NOMO-1 treated with DMSO at 0.1 percent for 48 hours (cell line): ENCODE data around the gene ZCCHC7.
A peak's percentile ranks its signal among the peaks of the same experiment; 100 is the strongest.

Experiments
- DNase-seq: peaks from one replicate; lab custom pipeline; 2025; ENCODE audit not compliant: unreplicated experiment; lab: John Stamatoyannopoulos, UW

Gene ZCCHC7

DNA sequence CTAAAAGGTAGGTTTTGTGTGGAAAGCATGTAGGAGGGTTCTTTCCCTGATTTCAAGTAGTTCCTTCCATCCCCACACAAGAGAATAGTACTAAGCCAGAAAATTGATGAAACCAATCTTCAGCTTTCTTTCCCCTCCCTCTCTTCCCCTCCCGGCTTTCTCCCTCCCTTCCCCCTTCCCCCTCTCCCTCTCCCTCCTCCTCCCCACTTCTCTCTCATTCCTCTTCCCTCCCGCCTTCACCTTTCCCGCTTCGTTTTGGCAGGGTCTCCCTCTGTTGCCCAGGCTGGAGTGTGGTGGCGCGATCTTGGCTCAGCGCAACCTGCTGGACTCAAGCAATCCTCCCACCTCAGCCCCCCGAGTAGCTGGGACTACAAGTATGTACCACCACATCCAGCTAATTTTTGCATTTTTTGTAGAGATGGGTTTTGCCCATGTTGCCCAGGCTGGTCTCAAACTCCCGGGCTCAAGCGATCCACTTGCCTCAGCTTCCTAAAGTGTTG lies 85.8 kb downstream of the ZCCHC7 start:
- DNase-seq = no peak

DNA sequence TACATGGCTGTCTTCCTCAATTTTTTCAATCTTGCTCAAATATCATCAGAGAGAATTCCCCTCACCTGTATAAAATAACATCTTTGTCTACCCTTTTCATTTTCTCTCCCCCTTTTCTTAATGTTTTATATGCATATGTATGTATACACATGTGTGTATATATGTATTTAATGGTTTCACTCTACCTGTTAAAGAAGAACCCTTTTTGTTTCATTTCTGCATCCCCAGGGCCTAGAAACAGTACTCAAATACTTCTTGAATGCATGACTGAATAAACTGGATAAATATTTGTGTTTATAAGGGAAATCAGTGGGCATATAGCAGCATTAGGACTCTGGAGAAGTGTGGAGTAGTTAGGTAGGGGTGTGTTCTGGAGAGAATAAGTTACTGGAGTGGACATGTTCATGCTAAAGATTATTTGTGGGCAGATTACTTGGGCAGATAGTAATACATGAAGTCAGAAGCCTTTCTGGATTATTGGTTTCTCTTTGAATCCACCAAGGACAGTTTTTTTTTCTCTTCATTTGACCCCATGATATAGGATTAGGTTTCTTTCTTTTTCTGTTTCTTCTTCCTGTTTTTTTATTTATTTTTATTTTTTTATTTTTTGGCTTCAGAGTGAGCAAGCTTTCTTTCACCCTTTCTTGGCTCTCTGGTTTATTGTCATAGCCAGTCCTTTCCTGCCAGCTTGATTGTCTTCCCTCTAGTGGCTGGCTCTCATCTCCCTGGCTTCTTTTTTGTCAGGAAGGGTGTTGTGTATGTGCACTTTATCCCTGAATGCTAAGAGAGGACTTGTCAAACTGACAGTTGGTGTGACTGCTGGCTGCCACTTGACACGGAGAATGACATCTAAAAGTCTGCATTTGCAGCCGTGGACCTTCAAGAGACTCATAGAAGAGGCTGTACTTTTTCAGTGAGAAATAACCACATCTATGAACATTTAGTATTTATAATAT lies 89.3 kb downstream of the ZCCHC7 start:
- no peak for DNase-seq

DNA sequence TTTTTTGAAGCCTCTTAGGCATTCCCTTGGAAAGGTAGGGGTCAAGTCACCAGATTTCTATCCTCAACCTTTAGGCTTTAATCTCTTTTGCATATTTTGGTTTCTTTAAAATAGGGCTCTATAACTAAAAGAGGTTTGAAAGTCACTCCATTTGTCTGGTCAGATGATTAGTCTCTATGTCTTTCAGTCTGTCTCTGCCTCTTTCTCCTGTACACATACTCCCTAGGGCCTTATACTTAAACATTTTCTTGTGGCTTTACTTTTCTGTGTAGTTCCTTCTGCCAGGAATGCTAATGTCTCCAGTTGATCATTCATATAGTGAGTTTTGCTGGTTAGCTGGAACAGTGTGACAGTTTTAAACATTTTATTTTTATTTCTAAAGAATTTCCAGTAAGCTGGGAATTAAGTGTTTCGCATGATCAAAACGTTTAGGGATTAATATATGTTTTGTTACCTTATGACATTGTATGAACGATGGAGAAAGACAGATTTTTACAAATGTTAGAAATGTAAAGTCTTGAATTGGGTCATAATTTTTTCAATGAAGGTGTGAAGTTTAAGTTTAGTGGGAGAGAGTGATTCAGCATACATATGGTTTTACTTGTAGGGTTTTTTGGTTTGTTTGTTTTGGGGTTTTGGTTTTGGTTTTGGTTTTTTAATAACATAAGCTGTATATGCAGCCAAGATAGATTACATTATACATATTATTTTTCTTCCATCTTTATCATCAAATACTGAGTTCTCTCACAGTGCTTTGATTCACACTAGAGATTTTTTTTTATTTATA lies 90.6 kb downstream of the ZCCHC7 start:
- no peak for DNase-seq

DNA sequence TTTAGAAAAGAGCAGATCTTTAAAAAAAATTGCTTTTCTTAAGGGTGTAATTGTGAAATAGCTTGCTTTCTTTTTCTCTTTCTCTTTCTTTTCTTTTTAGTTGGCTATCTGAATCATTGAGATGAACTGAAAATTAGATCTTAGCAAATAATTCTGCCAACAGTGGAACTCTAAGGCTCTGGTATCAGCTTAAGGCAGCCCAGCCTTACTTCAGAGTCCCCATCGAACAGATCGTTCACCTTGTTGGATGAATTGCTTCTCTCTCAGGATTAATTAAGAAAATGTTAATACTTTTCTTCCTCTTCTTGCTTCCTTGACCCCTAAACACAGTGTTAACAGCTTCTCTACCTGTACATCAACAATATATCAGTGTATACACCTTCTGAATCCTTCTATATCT lies 92.1 kb downstream of the ZCCHC7 start:
- DNase-seq = no peak

DNA sequence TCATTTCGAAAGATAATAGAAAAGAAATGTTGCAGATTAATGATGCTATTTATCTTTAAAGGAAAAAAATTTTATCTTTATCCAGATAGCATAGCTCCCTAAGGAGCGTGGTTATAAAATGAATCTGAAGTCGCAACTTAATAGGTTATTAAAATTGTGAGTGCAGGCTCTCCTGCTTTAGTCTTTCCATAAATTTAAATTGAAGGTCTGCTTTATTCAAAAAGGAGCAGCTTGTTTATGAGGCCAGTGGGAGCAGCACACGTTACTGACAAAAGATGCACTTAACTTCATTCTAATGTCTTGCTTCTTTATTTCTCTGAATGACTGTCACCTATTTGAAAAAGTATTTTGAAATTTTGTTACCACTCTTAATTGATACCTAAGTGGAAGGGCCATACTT lies 95.0 kb downstream of the ZCCHC7 start:
- no peak for DNase-seq

DNA sequence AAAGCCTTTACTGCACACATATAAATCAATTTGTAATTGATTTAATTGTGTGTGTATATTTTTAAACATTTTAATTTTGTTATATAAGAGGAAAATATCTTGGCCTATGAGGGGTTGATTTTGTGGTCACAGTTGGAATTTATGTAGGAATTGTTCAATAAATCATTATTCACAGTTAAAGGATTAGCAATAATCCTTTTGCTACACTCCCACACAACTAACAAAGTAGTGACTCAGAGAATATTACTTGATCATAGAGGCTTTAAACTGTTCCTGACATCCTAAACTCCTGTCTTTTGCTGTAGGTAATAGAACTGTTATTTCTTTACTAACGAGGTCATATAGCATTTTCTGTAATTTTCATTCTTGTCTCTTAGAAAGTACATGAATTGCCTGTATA lies 95.5 kb downstream of the ZCCHC7 start:
- DNase-seq = no peak

DNA sequence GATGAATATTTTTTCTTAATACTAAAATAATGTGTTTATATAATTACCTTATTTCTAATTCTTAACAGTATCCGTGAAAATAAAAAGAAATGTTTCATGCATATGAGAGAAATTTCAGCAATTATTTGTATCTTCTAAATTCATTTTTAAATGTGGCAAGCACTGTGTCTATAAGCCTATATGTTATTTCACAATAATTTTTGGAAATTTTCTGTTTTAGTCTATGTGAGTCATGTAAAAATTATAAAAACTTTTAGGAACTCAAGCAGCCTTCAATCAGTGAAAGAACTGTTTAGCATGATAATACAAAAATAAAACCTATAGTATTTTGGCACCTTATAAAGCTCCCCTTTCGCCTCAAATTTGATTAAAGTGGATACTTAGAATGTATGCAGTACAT lies 96.8 kb downstream of the ZCCHC7 start:
- DNase-seq = no peak

DNA sequence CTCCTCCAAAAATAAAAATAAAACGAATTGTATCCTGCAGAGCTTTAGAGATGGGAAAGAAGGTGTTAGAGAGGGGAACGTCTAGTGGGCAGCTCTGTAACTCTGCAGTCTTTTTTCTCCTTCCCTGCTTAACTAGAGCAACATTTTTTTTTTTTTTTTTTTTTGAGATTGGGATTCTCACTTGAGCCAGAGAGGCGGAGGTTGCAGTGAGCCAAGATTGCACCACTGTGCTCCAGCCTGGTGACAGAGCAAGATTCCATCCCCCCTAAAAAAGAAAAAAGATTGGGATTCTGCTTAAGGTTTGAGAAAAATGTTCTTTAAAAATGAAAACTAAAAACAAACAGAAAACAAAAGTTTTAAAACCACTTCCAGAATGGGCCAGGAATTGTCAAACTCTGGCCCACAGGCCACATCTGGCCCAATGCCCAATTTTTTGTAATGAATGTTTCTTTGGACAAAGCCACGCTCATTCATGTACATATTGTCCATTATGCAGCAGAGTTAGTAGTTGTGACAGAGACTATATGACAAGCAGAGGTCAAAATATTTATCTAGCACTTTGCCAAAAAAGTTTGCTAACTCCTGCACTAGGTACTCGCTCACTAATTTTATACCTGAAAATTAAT lies 98.5 kb downstream of the ZCCHC7 start:
- no peak for DNase-seq

DNA sequence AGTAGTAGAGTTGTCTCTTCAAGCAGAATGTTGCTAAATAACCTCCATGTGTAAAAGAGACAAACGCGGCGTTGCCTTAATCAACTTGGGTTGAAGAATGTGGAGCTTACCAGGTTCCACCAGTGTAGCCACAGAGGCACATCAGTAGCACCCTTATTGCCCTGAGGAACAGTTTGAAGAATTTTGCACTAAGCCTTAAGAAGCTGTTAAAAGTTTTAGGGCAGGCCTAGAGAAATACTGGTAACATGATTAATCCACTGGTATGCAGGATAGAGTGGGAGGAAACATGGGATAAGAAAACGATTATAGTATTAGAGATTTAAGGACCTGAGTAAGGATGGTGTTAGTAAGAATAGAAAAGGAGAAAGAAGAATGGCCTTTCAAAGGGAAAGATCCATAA lies 100.6 kb downstream of the ZCCHC7 start:
- no peak for DNase-seq

DNA sequence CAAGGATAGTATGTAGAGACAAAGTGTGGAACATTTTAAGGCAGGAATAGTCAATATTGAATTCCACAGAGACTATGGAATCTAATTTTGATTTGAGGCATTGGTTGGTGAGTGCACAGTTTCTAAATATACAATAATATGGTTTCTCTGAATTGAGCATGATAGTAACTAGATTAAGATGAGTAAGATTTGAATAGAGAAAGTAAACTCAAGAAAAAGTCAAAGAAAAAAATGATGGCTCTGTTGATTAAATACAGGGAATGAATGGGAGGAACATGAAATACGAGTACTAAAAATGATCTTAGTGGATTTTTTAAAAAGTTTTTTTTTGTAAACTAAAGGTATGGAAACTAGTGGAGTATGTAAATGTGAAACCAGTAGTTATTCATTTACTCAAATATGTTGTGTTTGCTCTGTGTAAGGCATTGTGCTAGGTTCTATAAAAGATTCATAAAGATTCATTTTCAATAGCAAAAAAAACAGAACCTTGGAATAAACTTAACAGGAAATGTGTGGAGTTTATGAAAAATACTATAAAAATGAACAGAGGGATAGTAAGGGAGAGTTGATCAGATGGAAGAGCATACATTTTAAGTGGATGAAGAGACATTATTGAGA lies 101.2 kb downstream of the ZCCHC7 start:
- no peak for DNase-seq

DNA sequence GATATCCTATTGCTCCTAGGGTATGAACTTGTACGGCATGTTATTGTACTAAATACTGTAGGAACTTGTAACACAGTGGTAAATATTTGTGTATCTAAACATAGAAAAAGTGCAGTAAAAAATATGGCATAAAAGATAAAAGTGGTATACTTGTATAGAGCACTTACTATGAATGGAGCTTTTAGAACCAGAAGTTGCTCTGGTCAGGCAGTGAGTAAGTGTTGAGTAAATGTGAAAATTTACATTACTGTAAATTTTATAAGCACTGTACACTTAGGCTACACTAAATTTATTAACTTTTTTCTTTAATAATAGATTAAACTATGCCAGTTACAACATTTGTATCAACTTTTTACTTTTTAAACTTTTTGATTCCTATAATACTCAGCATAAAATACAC lies 109.1 kb downstream of the ZCCHC7 start:
- DNase-seq = no peak

DNA sequence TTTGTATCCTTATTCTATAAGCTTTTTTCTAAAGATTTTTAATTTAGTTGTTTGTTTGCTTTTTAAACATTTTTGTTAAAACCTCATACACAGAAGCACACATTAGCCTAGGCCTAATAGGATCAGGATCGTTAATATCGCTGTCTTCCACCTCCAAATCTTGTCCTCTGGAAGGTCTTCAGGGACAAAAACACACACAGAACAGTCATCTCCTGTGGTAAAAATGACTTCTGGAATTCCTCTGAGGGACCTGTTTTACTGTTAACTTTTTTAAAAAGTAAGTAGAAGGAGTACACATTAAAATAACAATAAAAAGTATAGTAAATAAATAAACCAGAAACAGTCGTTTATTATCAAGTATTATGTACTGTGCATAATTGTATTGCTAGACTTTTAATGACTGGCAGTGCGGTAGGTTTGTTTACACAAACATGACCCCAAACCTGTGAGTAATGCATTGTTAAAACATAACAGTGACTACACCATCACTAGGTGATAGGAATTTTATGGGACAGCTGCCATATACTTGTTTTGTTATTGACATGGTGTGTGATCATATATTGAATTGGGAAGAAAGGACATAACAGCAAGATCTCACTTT lies 109.6 kb downstream of the ZCCHC7 start:
- DNase-seq = no peak

DNA sequence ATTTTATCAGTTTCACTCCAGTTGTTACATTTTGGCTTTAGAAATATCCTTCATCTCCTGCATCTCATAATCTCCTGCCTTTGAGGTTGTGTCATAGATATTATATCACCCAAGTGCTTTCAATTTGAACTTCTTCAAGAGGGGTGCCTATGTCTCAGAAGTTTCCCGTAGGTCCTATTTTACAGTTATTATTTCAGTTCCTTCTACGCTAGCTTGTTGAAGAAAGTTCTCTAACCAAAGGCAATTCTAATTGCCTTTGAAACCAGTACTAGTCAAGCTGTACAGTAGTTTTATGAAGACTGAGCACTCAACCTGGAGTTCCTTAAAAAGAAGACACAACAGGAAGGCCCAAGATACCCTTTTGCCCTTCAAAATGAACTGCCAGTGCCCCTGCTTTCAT lies 116.4 kb downstream of the ZCCHC7 start:
- no peak for DNase-seq

DNA sequence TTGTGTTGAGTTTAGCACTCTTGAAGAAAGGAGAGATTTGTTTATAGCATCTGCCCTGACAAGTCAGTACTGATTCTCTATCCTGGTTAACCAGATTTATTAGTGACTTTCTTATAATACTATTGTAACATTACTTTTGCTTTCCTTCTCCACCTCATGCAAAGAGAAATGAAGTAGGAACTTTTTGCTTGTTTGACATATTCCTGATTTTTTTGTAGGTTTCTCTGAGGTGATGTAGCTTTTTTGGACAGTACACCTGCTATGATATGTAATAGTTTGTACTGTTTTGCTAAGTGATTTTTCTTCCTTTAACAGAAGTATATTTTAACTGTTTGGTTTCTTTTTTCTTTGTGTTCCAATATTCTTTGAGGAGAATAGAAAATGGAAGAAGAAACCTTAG lies 117.7 kb downstream of the ZCCHC7 start:
- DNase-seq = no peak

DNA sequence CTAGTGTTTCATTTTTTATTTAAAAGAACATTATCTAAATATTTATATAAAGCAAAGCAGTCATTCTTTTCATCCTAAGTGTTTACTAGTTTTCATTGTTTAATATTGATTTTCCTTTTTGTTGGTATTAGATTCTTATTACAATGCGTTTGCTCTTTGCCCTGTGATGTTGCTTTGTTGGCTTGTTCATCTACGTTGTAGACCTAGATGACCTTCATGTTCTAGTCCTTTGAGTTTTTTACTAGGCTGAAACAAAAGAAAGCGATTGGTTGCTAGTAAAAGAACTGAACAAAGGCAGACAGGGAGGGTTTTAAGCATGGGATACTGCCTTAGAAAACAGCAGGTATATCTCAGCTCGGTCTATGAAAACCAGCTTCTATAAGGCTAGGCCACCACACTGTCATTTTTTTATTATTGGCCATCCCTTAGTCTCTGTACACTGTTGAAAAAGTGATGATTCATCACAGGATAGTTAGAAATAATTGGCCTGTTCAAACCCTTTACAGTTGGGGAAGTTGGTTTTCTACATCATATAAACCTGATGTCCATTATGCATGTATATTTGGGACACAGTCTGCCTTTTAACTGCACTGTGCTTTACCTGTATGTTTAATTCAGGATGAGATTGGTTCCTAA lies 119.0 kb downstream of the ZCCHC7 start:
- DNase-seq = peak; percentile 49

DNA sequence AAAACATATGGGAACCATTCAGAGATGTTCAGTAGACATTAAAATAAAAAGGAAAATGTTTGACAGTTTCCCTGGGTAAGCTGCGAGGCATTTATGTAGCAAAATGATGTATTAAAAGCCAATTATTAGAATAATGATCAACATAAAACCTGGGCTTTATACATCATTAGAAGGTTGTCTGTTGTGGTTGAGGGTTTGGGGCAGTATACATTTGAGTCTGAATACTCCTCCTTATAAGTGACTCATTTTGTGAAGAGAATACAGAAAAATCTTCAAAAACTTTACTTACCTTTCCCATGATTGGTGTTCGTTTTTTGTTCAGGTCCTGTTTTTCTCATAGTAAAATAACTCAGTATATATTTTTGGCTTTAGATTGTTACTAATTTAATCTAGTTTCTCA lies 119.5 kb downstream of the ZCCHC7 start:
- no peak for DNase-seq

DNA sequence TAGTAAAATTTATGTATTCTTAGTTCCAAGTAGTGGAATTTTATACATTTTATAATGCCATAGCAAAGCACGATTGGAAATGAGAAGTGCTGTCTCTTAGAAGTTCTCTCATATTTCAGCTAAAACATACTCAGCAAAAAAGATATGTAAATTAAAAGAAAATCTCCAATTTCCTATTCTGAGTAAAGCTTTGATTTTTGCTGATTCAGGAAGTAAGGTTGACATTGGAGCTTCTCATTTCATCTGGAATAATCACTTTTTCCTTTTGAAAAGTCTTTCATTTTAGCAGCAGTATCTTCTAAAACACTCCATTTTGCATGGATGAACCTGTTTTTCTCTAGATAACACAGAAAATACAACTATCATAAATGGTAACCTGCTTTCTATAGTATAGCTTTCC lies 121.0 kb downstream of the ZCCHC7 start:
- no peak for DNase-seq

DNA sequence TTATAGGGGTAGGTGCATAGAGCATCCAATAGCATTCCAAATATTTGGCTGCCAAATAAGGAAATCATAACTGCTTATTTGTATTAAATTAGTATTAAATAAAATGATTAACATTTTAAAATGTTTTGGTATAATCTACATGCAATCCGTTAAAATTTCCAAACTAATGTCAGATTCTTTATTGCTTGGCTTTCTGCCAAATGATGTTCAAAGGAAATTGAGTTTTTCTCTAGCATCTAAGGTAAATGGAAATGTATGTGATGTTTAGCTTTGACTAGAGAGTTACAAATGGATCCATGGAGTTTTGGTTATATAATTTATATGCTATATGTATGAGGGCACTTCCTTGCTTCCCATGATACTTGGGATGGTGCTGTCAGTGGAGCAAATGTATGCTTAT lies 121.7 kb downstream of the ZCCHC7 start:
- DNase-seq = no peak

DNA sequence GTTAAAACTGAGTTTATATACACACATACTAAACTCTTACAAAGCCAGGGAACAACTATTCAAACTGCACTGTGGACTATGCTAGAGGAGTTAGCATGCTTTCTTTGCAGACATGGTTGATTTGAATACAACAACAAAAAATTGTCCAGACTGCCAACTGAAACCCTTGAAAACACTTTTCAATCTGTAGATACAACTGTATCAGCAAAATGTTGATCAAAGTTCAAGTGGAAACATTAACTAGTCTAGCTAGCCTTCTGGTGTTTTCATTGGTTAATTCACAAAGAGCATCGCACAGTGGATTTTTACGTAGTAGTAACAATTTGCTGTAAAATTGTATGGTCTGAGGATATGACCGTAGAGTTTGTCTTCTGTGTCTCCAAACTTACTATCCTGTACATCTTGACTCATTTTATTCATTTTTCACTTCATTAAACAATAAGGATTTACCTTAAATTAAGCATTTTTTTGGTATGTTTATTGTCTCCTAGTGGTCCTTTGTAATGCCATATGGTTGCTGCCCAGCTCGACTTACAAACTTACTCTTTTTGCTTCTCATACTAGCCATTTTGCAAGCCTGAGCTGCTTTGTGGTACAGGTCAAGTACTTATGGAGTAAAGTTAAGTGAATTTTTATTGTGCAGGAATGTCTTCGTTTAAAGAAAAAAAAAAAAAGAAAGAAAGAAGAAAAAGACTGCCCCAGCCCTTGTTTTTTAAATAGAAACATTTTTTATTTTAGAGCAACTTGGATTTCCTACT lies 123.4 kb downstream of the ZCCHC7 start:
- DNase-seq = no peak

DNA sequence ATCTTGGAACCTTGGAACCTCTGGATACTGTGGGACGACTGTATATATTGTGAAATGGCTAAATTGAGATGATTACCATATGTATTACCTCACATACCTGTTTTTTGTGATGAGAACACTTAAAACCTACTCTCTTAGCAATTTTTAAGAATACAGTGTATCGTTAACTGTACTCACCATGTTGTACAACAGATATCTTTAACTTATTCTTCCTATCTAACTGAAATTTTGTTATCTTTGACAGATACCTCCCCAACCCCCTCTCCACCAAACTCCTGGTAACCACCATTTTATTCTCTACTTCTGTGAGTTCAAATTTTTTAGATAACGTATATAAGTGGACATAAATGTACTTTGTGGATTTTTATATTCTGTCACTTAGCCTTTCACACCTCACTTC lies 126.5 kb downstream of the ZCCHC7 start:
- DNase-seq = no peak
